PC-3 (cell line): Measurements from ENCODE around the gene FAAH2. TPM values are rescaled to one million over a fixed set of nuclear protein-coding genes. Genes with fewer than 3 reads are reported as not detected.

Experiments
- ATAC-seq: fragments of 200-7000 bp; cut with Tn5 transposase; 2 replicates; pipeline ENCODE4 v1.9.1; 2020; ENCODE audit warnings: mild to moderate bottlenecking, moderate library complexity
- BruUV-seq: library from RNA; stranded (reverse); fragments of 400-500 nt; replicated peaks from 2 replicates; lab custom pipeline; 2021; lab: Mats Ljungman, UMichigan
- CTCF ChIA-PET: fragments of 300-600 bp; sonication (Branson Sonifier 250); formaldehyde crosslinking; loops from one replicate; lab custom pipeline; 2022; ENCODE audit warnings: antibody characterized with exemption; lab: Charles Lee
- POLR2A ChIA-PET: fragments of 300-600 bp; sonication (Branson Sonifier 250); formaldehyde crosslinking; loops from one replicate; lab custom pipeline; 2022; ENCODE audit warnings: antibody characterized with exemption; ENCODE audit not compliant: unreplicated experiment; lab: Charles Lee
- DNase-seq: peaks from one replicate; pipeline ENCODE4 v3.0.0-alpha.2; 2015
- H2AFZ ChIP-seq: fragments of 300-600 bp; sonication (generic); 2 replicates; pipeline ENCODE4 v1.6.0; 2016; ENCODE audit warnings: antibody characterized with exemption, low read length
- H3F3A ChIP-seq: fragments of 300-600 bp; sonication (generic); one replicate; pipeline ENCODE4 v1.6.0; 2017; ENCODE audit warnings: antibody characterized with exemption, low read length, control low read depth, mild to moderate bottlenecking; ENCODE audit not compliant: unreplicated experiment
- H3K27ac ChIP-seq: fragments of 300-600 bp; sonication (generic); 2 replicates; pipeline ENCODE4 v1.5.1; 2016; ENCODE audit warnings: mild to moderate bottlenecking, low read length
- H3K27me3 ChIP-seq: fragments of 300-600 bp; sonication (generic); 2 replicates; pipeline ENCODE4 v1.6.1; 2016; ENCODE audit warnings: low read length, mixed read lengths
- H3K36me3 ChIP-seq: fragments of 300-600 bp; sonication (generic); 2 replicates; pipeline ENCODE4 v1.6.1; 2016; ENCODE audit warnings: low read depth, mixed run types, low read length, mixed read lengths
- H3K4me1 ChIP-seq: fragments of 300-600 bp; sonication (generic); 2 replicates; pipeline ENCODE4 v1.5.1; 2016; ENCODE audit warnings: low read length; ENCODE audit not compliant: insufficient read depth
- H3K4me2 ChIP-seq: fragments of 300-600 bp; sonication (generic); 2 replicates; pipeline ENCODE4 v1.6.0; 2016; ENCODE audit warnings: low read length
- H3K4me3 ChIP-seq: fragments of 300-600 bp; sonication (generic); 2 replicates; pipeline ENCODE4 v1.5.1; 2016; ENCODE audit warnings: mild to moderate bottlenecking, low read length, mixed read lengths
- H3K79me2 ChIP-seq: fragments of 300-600 bp; sonication (generic); 2 replicates; pipeline ENCODE4 v1.6.1; 2017; ENCODE audit warnings: low read length, mixed read lengths
- H3K9ac ChIP-seq: fragments of 300-600 bp; sonication (generic); 2 replicates; pipeline ENCODE4 v1.6.0; 2016; ENCODE audit warnings: mild to moderate bottlenecking, low read length
- H3K9me2 ChIP-seq: fragments of 300-600 bp; sonication (generic); replicated peaks from 2 replicates; pipeline ENCODE4 v1.6.1; 2016; ENCODE audit warnings: mixed run types, low read length, mixed read lengths
- H3K9me3 ChIP-seq: fragments of 300-600 bp; sonication (generic); 2 replicates; pipeline ENCODE4 v1.6.1; 2016; ENCODE audit warnings: low read length, mixed read lengths
- H4K20me1 ChIP-seq: fragments of 300-600 bp; sonication (generic); 2 replicates; pipeline ENCODE4 v1.6.1; 2016; ENCODE audit warnings: low read length, mixed read lengths
- CTCF ChIP-seq: fragments of 300-600 bp; sonication (generic); conservative IDR thresholded peaks from 2 replicates; pipeline ENCODE4 v1.5.1; 2017; ENCODE audit warnings: antibody characterized with exemption, low read depth, mild to moderate bottlenecking, low read length
- EZH2 ChIP-seq: fragments of 300-600 bp; sonication (generic); IDR thresholded peaks from one replicate; pipeline ENCODE4 v1.6.1; 2017; ENCODE audit warnings: antibody characterized with exemption, mild to moderate bottlenecking, low read length; ENCODE audit not compliant: unreplicated experiment
- EZH2phosphoT487 ChIP-seq: fragments of 300-600 bp; sonication (generic); IDR thresholded peaks from 2 replicates; pipeline ENCODE4 v1.6.1; 2018; ENCODE audit warnings: mild to moderate bottlenecking, antibody characterized with exemption, low read length, borderline replicate concordance
- intact Hi-C: fragments of 100-400 bp; cut with micrococcal nuclease; formaldehyde crosslinking; loops from 2 replicates; pipeline ENCODE4 v1.9.0; 2023
- total RNA-seq: library from RNA; depleted of rRNA; stranded (reverse); fragments of >200 nt; gene quantifications from 2 replicates; pipeline ENCODE4 v1.2.3, GENCODE V29; 2014

Gene FAAH2
- total RNA-seq, 1 experiment from 2014 or later, result 1.6 TPM

DNA sequence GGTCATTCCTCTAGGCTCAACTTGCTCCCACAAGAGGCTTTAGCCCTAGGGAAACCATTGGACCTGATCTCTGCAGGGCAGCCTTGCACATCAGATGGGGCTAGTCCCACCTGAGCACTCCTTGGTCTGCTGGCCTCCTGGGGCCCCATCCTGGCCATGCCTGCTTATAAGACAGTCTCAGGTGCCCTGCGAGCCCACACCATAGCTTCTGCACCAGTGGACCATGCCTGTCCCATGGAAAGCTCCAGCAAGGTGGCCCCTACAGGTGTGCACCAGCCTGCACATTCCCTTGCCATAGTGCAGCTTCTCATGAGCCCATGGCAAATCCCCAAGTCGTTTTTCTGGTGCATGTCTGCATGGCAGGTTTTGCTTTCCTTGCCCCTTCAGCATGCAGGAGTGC lies 19.6 kb upstream of the FAAH2 start:
- Histone ChIP-seq H3K27ac (no peak overlapping the region), H3K9ac (no peak overlapping the region), H3K4me2 (no peak overlapping the region), H3K27me3 (no peaks in the 10 kb centered on the region), H3K9me3 (no peaks in the 10 kb centered on the region), H3K9me2 (no peaks in the 10 kb centered on the region), H3K36me3 (no peaks in the 10 kb centered on the region), H3F3A (no peaks in the 10 kb centered on the region), H3K79me2 (no peaks in the 10 kb centered on the region), H3K4me1 (peaks cover 6% of the 10 kb centered on the region; the same call in 1 of the 2 replicates), H2AFZ (no peak overlapping the region), H4K20me1 (no peaks in the 10 kb centered on the region), H3K4me3 (no peak overlapping the region)
- CTCF ChIA-PET, result no interaction called here
- BruUV-seq, result no TSS peak
- POLR2A ChIA-PET, result no interaction called here
- no peak for ATAC-seq
- DNase-seq, result no peak
- intact Hi-C loops, result no loop called here
- TF ChIP-seq EZH2phosphoT487 (no peak), EZH2 (no peak), CTCF (no peak)

GRCh38 chrX:57267308-57267707 lies 19.2 kb upstream of the FAAH2 start:
- Histone ChIP-seq H2AFZ (no peak overlapping the region), H3K4me2 (no peak overlapping the region), H3K36me3 (no peaks in the 10 kb centered on the region), H3K9ac (no peak overlapping the region), H3K4me3 (no peak overlapping the region), H4K20me1 (no peaks in the 10 kb centered on the region), H3K4me1 (peaks cover 6% of the 10 kb centered on the region; the same call in 1 of the 2 replicates), H3K9me3 (no peaks in the 10 kb centered on the region), H3F3A (no peaks in the 10 kb centered on the region), H3K79me2 (no peaks in the 10 kb centered on the region), H3K27ac (no peak overlapping the region), H3K9me2 (no peaks in the 10 kb centered on the region), H3K27me3 (no peaks in the 10 kb centered on the region)
- BruUV-seq, result no TSS peak
- DNase-seq, result no peak
- no peak for ATAC-seq
- ChIA-PET CTCF (no interaction called here), POLR2A (no interaction called here)
- no peak for TF ChIP-seq CTCF
- intact Hi-C loops, result no loop called here

- peak; percentile 57 for DNase-seq
- no peak for TF ChIP-seq CTCF
- no peak for TF ChIP-seq EZH2
- no peak for TF ChIP-seq EZH2phosphoT487
- Histone ChIP-seq H3K9me3 (no peaks in the 10 kb centered on the region), H3K9me2 (no peaks in the 10 kb centered on the region), H3K4me1 (peaks cover 6% of the 10 kb centered on the region; the same call in 1 of the 2 replicates), H3K79me2 (no peaks in the 10 kb centered on the region), H3F3A (no peaks in the 10 kb centered on the region), H3K27ac (no peak overlapping the region), H4K20me1 (no peaks in the 10 kb centered on the region), H3K27me3 (no peaks in the 10 kb centered on the region), H3K36me3 (no peaks in the 10 kb centered on the region), H3K4me2 (no peak overlapping the region), H3K9ac (no peak overlapping the region), H3K4me3 (no peak overlapping the region), H2AFZ (no peak overlapping the region)
- intact Hi-C loops, result no loop called here
- POLR2A ChIA-PET, result no interaction called here
- CTCF ChIA-PET, result interaction anchor here (0.6 kb wide), 1 partner anchor 11 kb away, joined by 4 read pairs; no protein-coding TSS in a partner anchor
- no TSS peak for BruUV-seq
- ATAC-seq, result peak; percentile 96
Observed at GRCh38 chrX:57270980-57271379, 15.5 kb upstream of the FAAH2 start.
